Right hindlimb (tissue), 1 donor: ENCODE measurements around the gene GMDS.
A peak's percentile ranks its signal among the peaks of the same experiment; 100 is the strongest.

Experiments used
- DNase-seq: peaks from one replicate; pipeline ENCODE4 v3.0.0-alpha.2; 2018

Gene GMDS

DNA sequence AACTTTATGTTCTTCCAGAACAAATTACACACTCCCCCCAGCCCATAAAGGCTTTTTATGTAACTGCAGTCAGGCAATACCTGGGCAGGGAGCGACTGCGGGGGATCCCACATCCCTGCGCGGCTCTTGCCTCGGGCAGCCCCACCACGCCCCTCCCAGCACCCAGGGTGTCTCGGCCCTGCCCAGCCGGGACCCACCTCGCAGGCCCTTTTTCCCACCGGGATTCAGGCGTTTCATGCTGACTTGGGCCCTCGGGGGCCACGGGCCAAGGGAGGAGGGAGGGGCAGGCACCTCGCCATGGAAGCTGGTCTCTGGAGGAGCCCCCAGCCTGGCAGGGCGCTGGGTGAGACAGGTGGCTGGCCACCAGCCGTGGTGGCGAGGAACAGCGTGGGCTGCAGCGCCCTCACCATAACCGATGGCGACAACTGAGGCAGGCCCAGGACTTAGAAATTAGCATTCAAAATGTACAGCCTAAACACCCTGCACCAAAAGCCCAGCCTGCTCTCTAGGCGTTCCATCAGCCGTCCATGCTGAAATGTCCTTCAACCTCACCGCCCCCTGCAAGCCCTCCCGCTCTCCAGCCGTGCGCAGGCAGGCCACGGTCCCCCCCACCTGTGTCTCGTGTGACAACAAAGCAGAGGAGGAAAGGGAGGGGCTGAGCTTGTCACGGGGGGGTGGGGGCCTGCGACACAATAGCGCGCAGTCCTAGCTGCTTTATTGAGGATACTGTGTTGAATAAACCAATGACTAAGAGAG lies 650.8 kb downstream of the GMDS start:
- DNase-seq, result peak; percentile 25

DNA sequence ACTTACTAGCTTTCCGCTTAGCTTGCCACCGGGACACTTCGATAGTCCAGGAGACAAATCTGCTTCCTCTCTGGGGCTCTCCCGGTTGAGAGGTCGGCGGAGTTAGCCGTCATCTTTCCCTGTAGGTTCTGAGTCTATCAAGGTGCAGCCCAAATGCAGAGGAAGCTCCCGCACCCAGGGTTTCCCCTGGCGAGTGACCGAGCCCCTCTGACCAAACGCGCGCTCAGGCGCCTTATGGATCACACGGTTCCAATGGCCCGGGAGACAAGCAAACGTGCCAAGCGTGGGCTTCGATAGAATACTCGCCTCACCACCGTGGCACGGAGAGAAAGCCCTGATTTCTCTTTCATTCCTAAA lies 651.5 kb downstream of the GMDS start:
- DNase-seq, result peak; percentile 17

DNA sequence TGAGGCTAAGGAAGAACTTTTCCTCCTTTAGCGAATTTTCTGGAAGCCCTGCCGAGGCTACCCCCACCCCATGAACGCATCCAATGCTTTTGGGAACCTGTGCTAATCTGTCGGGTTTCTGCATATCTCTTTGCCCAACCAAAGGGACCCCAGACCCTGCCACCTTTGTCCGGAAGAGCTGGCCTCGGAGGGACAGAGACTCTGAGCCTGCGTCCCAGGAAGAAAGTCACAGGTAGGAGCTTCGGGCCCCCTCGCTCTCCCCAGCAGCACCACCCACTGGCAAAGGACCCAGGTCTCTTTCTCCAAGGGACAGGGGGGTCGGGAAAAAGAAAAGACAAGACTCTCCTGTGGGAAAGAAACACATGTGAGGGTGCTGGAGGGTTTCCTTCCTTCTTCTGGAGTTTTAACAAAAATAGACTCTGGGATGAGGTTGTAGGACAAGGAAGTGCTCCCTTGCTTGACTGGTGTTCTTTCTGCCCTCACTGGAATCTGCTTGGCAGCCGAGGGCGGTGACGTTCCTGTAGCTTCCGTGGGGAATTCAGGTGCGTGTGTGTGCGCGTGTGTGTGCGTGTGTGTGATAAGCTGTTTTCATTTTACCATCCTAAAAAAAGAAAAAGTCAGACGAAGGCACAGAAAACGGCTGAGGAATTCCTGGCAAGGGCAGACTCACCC lies 652.0 kb downstream of the GMDS start:
- peak; percentile 19 for DNase-seq

DNA sequence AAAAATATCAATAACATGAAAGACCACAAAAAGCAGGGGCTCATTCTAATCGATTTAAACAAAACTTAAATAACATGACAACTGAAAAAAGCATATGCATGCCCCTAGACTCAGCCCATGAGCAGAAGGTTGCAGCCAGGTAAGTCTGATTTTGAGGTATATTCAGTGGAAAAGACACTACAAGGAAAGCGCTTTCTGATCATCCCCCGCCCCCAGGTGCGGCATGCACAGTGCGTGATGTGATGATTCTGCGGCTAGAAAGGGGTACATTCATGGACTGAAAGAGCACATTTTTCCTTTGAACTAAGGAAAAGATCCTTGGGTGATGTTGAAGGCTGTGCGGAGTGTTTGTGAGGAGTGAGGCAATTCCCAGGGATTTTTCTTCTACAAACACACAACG lies 652.6 kb downstream of the GMDS start:
- no peak for DNase-seq

GRCh38 chr6:1591926-1592325 lies 653.5 kb downstream of the GMDS start:
- DNase-seq, result no peak

DNA sequence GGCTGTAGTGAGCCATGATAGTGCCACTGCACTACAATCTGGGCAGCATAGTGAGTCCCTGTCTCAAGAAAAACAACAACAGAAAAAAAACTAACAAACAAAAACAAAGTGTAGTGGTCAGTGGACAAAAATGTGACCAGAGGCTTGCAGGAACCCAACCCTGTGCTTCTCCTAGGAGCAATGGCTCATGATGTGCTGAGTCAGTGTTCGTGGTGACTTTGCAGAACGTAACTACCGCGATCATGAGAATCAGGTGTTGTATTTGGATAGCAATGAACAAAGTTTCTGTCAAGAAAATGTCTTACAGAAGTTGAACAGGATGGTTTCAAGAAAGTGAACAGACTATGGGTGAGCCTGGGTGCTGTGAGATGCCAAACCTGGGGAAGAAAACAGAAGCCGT lies 654.2 kb downstream of the GMDS start:
- no peak for DNase-seq

DNA sequence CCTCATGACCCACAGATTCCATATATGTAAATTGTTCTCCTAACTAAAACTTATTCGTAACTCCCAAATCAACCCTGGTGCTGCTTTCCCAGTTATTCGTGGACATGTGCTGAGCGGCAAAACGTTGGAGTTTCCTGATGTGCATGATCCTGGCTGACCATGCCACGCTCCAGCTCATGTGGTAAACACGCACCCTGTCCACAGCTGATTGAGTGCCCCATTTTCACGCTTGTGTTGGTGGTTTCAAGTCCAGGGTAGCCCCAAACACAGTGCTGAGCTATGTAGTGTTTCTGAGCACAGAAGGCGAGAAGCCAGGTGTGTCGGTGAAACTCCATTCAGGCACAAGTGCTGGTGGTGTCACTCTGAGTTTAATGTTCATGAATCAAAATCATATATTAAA lies 654.8 kb downstream of the GMDS start:
- DNase-seq, result no peak

DNA sequence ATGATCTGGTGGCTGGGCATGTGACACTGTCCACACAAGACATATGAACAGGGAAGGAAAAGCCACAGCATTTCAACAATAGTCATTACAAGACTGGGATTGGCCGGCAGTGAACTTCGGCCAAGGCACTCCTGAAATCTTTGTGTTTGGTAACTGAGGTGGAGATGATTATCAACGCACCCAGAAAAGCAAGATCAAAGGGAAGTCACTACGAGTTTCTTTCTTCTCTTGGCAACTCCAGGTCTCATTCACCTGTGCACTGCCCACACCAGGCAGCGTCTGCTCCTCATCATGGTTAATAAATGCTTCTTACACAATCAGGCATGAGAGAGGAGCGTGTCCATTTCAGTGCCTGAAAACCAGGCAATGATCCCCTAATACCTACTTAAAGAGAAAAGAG lies 656.2 kb downstream of the GMDS start:
- no peak for DNase-seq

GRCh38 chr6:1587977-1588376 lies 657.4 kb downstream of the GMDS start:
- no peak for DNase-seq

GRCh38 chr6:1587546-1587945 lies 657.9 kb downstream of the GMDS start:
- DNase-seq, result peak; percentile 66

DNA sequence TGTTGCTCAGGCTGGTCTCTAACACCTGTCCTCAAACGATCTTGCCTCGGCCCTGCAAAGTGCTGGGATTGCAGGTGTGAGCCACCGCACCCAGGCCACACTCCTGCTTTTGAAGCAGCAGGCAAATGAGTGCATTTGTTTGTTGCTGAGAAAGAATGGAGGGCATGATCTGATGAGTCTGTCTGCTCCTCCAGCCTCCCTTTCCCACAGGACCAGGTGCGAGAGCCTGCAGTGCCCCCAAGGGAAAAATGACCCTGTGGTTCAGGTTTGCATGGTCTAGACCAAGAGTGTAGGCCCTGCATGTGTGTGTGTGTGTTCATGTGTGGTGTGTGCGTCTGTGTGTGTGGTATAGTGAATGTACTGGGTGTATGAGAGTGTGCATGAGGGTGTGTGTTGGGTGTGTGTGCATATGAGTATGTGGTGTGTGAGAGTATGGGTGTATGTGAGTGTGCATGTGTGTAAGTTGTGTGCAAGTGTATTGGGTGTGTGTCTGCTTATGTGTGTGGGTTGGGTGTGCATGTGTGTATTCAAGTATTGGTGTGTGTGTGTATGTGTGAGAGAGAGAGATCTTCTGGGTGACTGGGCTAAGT lies 658.4 kb downstream of the GMDS start:
- DNase-seq, result peak; percentile 15

- no peak for DNase-seq
Observed at GRCh38 chr6:1586256-1586655, 659.1 kb downstream of the GMDS start.

DNA sequence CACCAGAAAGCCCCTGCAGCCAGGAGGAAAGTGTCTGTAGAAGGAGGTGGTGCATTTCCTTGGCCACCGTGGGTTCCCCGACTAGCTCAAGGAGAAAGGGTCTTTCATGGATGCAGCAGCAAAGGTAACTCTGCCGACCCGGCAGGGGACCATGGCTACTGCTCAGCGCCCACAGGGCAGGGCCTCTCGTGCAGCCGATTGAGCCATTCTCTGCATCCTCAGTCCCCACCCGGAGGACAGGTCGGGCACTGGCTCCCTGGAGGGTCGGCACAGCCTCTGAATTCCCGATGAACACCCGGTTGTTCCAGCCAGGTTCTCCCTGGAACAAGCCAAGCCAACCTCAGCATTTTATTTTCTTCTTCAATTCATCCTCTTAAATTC lies 659.7 kb downstream of the GMDS start:
- DNase-seq, result no peak

- DNase-seq, result no peak
Observed at GRCh38 chr6:1584996-1585668, 660.3 kb downstream of the GMDS start.

- DNase-seq, result no peak
Observed at GRCh38 chr6:1584146-1584545, 661.3 kb downstream of the GMDS start.

- DNase-seq, result no peak
Observed at GRCh38 chr6:1581120-1581991, 664.0 kb downstream of the GMDS start.

GRCh38 chr6:1580585-1580984 lies 664.8 kb downstream of the GMDS start:
- no peak for DNase-seq

DNA sequence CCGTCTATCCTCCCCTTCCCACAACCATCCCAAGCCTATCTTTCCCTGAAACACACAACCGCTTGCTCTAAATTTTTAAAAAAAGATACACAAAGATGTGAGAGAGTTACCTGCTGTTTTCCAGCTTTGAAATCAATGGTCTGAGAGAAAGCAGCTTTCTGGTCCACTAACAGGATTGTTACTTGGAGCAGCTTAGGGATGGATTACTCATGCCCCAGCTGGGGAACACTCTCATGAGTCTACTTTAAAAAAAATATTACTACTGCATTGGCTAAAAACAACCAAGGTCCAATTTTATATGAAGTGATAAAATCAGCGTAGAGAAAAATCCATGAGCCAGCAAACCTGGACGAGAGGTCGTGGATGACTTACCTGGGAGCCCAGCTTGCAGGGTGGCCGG lies 665.3 kb downstream of the GMDS start:
- DNase-seq, result no peak

DNA sequence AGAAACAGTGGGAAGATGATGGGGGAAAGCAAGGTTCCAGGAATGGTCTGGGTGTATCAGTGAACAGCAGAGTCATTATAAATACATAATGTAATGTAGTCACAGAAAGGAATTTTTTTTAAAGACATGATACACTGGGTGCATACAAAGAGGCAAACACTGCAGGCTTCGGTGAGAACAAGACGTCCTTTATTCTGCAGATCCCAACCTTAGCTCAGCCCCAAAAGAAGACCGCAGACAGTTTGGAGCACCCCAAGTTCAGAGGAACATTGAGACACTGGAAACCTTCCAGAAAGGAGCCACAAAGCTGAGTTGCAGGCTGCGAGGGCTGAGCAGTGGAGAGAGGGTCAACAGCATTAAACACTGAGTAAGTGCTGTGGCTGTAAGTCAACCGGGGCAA lies 666.3 kb downstream of the GMDS start:
- no peak for DNase-seq

GRCh38 chr6:1577896-1578745 lies 667.3 kb downstream of the GMDS start:
- no peak for DNase-seq

DNA sequence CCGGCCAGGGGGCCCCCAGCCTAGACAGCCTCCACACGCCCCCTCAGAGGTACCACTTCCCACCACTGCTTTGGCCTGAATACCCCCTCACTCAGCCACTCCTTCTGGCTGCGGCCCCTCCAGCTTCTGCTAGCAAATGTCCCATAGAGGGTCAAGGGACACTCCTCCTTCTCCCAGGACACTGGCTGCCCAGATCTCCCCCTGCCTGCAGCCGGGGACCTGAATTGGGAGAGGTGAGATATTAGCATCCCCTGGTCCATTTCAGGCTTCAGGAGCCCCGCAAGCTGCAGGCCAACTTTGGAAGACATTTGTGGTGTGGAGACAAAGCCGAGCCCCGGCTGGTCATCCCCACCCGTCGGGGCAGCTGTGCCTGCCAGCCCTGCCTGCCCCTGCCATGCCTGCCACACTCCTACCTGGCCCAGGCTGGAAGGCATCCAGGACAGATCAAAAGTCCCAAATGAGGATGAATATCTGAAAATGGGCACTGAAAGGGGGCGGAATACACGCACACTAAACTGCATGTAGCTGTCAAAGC lies 668.2 kb downstream of the GMDS start:
- no peak for DNase-seq

GRCh38 chr6:1576711-1577110 lies 668.7 kb downstream of the GMDS start:
- no peak for DNase-seq
